CD14-positive monocyte (primary cell): ENCODE data around the gene DHRS7B. TPM values are rescaled to one million over a fixed set of nuclear protein-coding genes. Genes with fewer than 3 reads are reported as not detected.
A peak's percentile ranks its signal among the peaks of the same experiment; 100 is the strongest.

Experiments
- DNase-seq, 3 donors: peaks; one replicate each; pipeline ENCODE4 v3.0.0-alpha.2; 2011 to 2022
- H2AFZ ChIP-seq: 2 replicates; pipeline ENCODE4 v1.6.0; 2012; ENCODE audit warnings: mild to moderate bottlenecking, low read depth, low read length, inconsistent platforms; ENCODE audit not compliant: insufficient read depth, poor library complexity, severe bottlenecking
- H3K27ac ChIP-seq, 2 donors: 1 replicate in 1 of 2; 2 replicates in 1 of 2; pipeline ENCODE4 v1.5.1; 2012 to 2013; ENCODE audit warnings: low read length in 2 of 2, control low read depth in 1 of 2, inconsistent platforms in 1 of 2, low read depth in 1 of 2, mild to moderate bottlenecking in 1 of 2
- H3K27me3 ChIP-seq, 2 donors: one replicate each; pipeline versions ENCODE4 v1.6.0 to v1.6.1; 2011 to 2013; ENCODE audit warnings: low read length in 2 of 2; ENCODE audit not compliant: control insufficient read depth in 2 of 2, insufficient read depth in 2 of 2
- H3K36me3 ChIP-seq, 2 donors: replicated peaks in 1 of 2; 1 replicate in 1 of 2; 2 replicates in 1 of 2; pipeline versions ENCODE4 v1.5.1 to v1.6.1; 2012 to 2013; ENCODE audit warnings: low read length in 2 of 2, control low read depth in 1 of 2, inconsistent platforms in 1 of 2, mild to moderate bottlenecking in 1 of 2; ENCODE audit not compliant: insufficient read depth in 2 of 2, control insufficient read depth in 1 of 2
- H3K4me1 ChIP-seq, 2 donors: 1 replicate in 1 of 2; 2 replicates in 1 of 2; pipeline versions ENCODE4 v1.5.1 to v1.6.1; 2012 to 2013; ENCODE audit warnings: low read length in 2 of 2, control low read depth in 1 of 2, inconsistent platforms in 1 of 2, mild to moderate bottlenecking in 1 of 2, moderate library complexity in 1 of 2; ENCODE audit not compliant: insufficient read depth in 2 of 2, control insufficient read depth in 1 of 2
- H3K4me2 ChIP-seq: replicated peaks from 2 replicates; pipeline ENCODE3; 2012; ENCODE audit warnings: low read length, moderate library complexity, mild to moderate bottlenecking; ENCODE audit not compliant: poor library complexity, severe bottlenecking; ENCODE audit errors: extremely low read depth
- H3K4me3 ChIP-seq, 3 experiments: fragments of 200-600 bp in 1 of 3; sonication (generic) in 1 of 3; replicated peaks in 1 of 3; 1 replicate in 2 of 3; 2 replicates in 1 of 3; pipeline ENCODE4 v1.5.1; 2011 to 2013; ENCODE audit warnings: low read length in 3 of 3, mild to moderate bottlenecking in 3 of 3, control low read depth in 2 of 3, low read depth in 2 of 3, inconsistent platforms in 1 of 3, moderate library complexity in 1 of 3
- H3K79me2 ChIP-seq: 2 replicates; pipeline ENCODE4 v1.6.0; 2012; ENCODE audit warnings: mild to moderate bottlenecking, control low read depth, inconsistent platforms, low read length, moderate library complexity; ENCODE audit not compliant: insufficient read depth
- H3K9ac ChIP-seq: 2 replicates; pipeline ENCODE4 v1.6.0; 2017; ENCODE audit warnings: low read length, mild to moderate bottlenecking; ENCODE audit not compliant: insufficient read depth, poor library complexity, severe bottlenecking
- H3K9me3 ChIP-seq, 2 donors: replicated peaks in 1 of 2; 1 replicate in 1 of 2; 2 replicates in 1 of 2; pipeline versions ENCODE4 v1.5.1 to v1.6.1; 2012 to 2013; ENCODE audit warnings: low read length in 2 of 2, control low read depth in 1 of 2; ENCODE audit not compliant: control insufficient read depth in 1 of 2, insufficient read depth in 1 of 2
- H4K20me1 ChIP-seq: 2 replicates; pipeline ENCODE4 v1.6.0; 2012; ENCODE audit warnings: mild to moderate bottlenecking, low read length, control low read depth, moderate library complexity; ENCODE audit not compliant: insufficient read depth
- H3K27ac Mint-ChIP-seq, 7 donors: one replicate each; pipeline ENCODE4 v1.8.0; 2020; ENCODE audit warnings: mild to moderate bottlenecking in 7 of 7, mixed read lengths in 7 of 7, moderate library complexity in 6 of 7, inconsistent platforms in 2 of 7
- H3K27me3 Mint-ChIP-seq, 3 donors: one replicate each; pipeline ENCODE4 v1.8.0; 2021 to 2022; ENCODE audit warnings: low read depth in 3 of 3, mild to moderate bottlenecking in 3 of 3, mixed read lengths in 3 of 3, moderate library complexity in 3 of 3, inconsistent platforms in 1 of 3
- H3K36me3 Mint-ChIP-seq, 2 donors: one replicate each; pipeline ENCODE4 v1.8.0; 2020; ENCODE audit warnings: mixed read lengths in 2 of 2, inconsistent platforms in 1 of 2, mild to moderate bottlenecking in 1 of 2
- H3K4me1 Mint-ChIP-seq: one replicate; pipeline ENCODE4 v1.8.0; 2020; ENCODE audit warnings: mild to moderate bottlenecking, mixed read lengths
- H3K4me3 Mint-ChIP-seq, 2 donors: one replicate each; pipeline ENCODE4 v1.8.0; 2020; ENCODE audit warnings: mild to moderate bottlenecking in 2 of 2, mixed read lengths in 2 of 2, moderate library complexity in 1 of 2
- H3K9me3 Mint-ChIP-seq, 7 donors: one replicate each; pipeline ENCODE4 v1.8.0; 2020 to 2022; ENCODE audit warnings: mixed read lengths in 7 of 7, mild to moderate bottlenecking in 6 of 7, moderate library complexity in 6 of 7, inconsistent platforms in 2 of 7
- CTCF ChIP-seq: fragments of 200-600 bp; IDR thresholded peaks from one replicate; pipeline ENCODE4 v1.8.0; 2022; ENCODE audit warnings: antibody characterized with exemption, mild to moderate bottlenecking
- WGBS: methylation state at CpG from one replicate; pipeline ENCODE4 v1.1.5; 2013; ENCODE audit warnings: missing lambda C conversion rate; ENCODE audit not compliant: insufficient coverage; 5-methylcytosine and 5-hydroxymethylcytosine counted together
- intact Hi-C, 2 donors: fragments of 100-400 bp; cut with micrococcal nuclease; formaldehyde crosslinking; loops; one replicate each; pipeline versions ENCODE4 v1.15.0 to v1.15.1; 2023
- polyA plus RNA-seq, 3 donors: library from polyadenylated mRNA; depleted of rRNA in 1 of 3; unstranded in 2 of 3; stranded (reverse) in 1 of 3; fragments of 300-500 nt in 2 of 3; fragments of >200 nt in 1 of 3; fragmentation: Illumina TruSeq in 2 of 3; gene quantifications; 1 replicate in 2 of 3; 2 replicates in 1 of 3; pipeline ENCODE4 v1.2.3, GENCODE V29; 2012 to 2021

The DHRS7B gene
- polyA plus RNA-seq, 3 donors: 23.2 to 37.8 (median 33.9) TPM

- Histone ChIP-seq H3K36me3 (peaks cover 62 to 84% of the 10 kb centered on the region in 2 donors), H3K79me2 (peaks cover 3% of the 10 kb centered on the region), H3K4me2 (no peak overlapping the region), H3K9me3 (no peaks in the 10 kb centered on the region), H3K9ac (no peak overlapping the region), H3K4me1 (peaks cover 3% of the 10 kb centered on the region in 2 donors), H3K27ac (peak overlapping the region in 1 of 2 donors; percentile 9), H3K27me3 (no peaks in the 10 kb centered on the region), H3K4me3 (no peak overlapping the region), H4K20me1 (no peaks in the 10 kb centered on the region), H2AFZ (no peak overlapping the region)
- peaks cover 16% of the 10 kb centered on the region for H3K4me1 Mint-ChIP-seq
- no peaks in the 10 kb centered on the region for H3K9me3 Mint-ChIP-seq
- peak overlapping the region in 3 of 7 donors; percentile 17 to 67 (median 40) for H3K27ac Mint-ChIP-seq
- peaks cover 0 to 1% (median 0%) of the 10 kb centered on the region in 3 donors for H3K27me3 Mint-ChIP-seq
- DNase-seq: no peak
- 80% methylated on average over 10 of the region's 12 CpGs for WGBS
- peaks cover 65 to 85% of the 10 kb centered on the region in 2 donors for H3K36me3 Mint-ChIP-seq
- intact Hi-C loops: loop anchor here in 1 of 2 donors (10.0 kb wide), 1 partner anchor 52 kb away; the partner anchor contains the start of gene DHRS7B
- H3K4me3 Mint-ChIP-seq: no peak overlapping the region
- no peak for TF ChIP-seq CTCF
These were observed 50.1 kb downstream of the DHRS7B start for GRCh38 chr17:21176773-21177395.

DNA sequence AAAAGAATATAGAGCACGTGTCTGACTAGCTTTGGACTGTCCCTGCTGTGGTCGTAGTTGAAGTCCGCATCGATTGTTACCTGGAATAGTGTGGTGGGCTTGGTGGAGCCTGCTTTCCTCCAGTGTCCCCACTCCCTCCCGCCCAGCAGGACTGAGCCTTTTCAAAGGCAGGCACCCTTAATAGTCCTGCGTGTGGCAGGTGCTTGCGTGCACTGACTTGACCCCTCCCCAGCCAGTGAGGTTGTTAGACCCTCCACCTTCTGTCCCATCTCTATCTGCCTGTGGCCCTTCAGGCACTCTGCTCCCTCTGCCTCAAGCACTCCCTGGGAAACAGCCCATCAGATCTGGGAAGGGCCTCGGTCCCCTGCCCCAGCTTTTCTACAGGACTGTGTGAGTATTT, 50.6 kb downstream of the DHRS7B start:
- peaks cover 13% of the 10 kb centered on the region for H3K4me1 Mint-ChIP-seq

More for the DNA sequence above, 50.6 kb downstream of the DHRS7B start:
- Histone ChIP-seq H3K9ac (no peak overlapping the region), H3K36me3 (peaks cover 61 to 83% of the 10 kb centered on the region in 2 donors), H3K4me1 (no peaks in the 10 kb centered on the region), H4K20me1 (no peaks in the 10 kb centered on the region), H2AFZ (no peak overlapping the region), H3K27ac (peak overlapping the region in 1 of 2 donors; percentile 9), H3K9me3 (no peaks in the 10 kb centered on the region), H3K27me3 (no peaks in the 10 kb centered on the region), H3K79me2 (peaks cover 3% of the 10 kb centered on the region), H3K4me2 (no peak overlapping the region), H3K4me3 (no peak overlapping the region)
- DNase-seq: no peak
- Mint-ChIP-seq H3K36me3 (peaks cover 63 to 85% of the 10 kb centered on the region in 2 donors), H3K27ac (peak overlapping the region in 2 of 7 donors; percentile 17 to 84), H3K9me3 (no peaks in the 10 kb centered on the region), H3K27me3 (peaks cover 0 to 1% (median 0%) of the 10 kb centered on the region in 3 donors), H3K4me3 (no peak overlapping the region)
- intact Hi-C loops: loop anchor here in 1 of 2 donors (10.0 kb wide), 1 partner anchor 53 kb away; the partner anchor contains the start of gene DHRS7B
- 98% methylated on average over 8 of the region's 8 CpGs for WGBS
- TF ChIP-seq CTCF: no peak
